T-helper 2 cell treated with Interferon-gamma antibody and Interleukin-4, amounts not matched to agents 100 ng/mL and 5 ng/mL, for 36 hours (primary cell): Measurements from ENCODE around the gene NUCB2. TPM values are rescaled to one million over a fixed set of nuclear protein-coding genes. Genes with fewer than 3 reads are reported as not detected.

Experiments used
- intact Hi-C: fragments of 100-400 bp; cut with micrococcal nuclease; formaldehyde crosslinking; loops from one replicate; pipeline ENCODE4 v1.15.1; 2023
- total RNA-seq: library from RNA; stranded (reverse); gene quantifications from 2 replicates; pipeline ENCODE4 v1.2.3, GENCODE V29; 2022

The NUCB2 gene
- total RNA-seq, 1 donor from 2014 or later, result 210 TPM

DNA sequence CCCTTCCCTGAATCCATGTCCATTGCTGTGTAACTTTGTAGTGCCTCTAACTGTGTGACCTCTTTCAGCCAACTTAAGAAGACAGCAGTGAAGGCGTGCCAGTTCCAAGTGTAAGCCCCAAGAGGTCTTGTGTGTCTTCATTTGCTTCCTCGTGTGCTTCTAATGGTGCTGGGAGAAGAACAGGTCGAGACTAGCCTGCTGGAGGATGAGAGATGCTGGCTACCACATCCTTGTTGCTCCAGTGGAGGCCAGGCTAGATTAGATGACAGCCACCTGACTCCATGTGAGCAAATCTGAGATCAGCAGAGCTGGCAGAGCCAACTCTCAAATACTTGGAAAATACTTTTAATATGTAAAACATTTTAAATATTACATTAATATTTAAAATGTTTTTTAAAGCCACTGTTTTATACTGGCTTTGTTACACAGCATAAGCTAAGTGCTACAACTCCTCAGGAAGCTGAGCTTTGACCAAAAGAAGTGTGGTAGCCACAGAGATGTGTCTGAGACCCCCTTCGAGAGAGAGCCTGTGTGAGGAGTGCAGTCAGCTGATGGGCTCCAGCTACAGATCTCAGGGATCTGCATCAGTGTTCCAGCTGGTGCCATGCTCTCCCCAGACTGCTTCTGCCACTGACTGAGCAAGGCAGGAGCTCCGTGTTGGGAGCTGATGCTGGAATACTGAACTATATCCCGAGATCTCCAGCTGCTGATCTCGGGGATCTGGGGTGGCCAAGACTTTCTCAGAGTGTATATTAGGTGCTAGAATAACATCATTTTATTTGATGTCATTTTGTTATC lies 103.0 kb downstream of the NUCB2 start:
- intact Hi-C loops, result no loop called here

- intact Hi-C loops, result no loop called here
These were observed 104.6 kb downstream of the NUCB2 start for GRCh38 chr11:17381156-17381555.

Other genes starting within 250 kb of the NUCB2 start
- gene RPS13, start 199.1 kb upstream of the NUCB2 start, total RNA-seq, result 1,108 and 1,109 TPM in 2 replicates
- 17.3 and 19.0 TPM in 2 replicates for gene PIK3C2A, start 68.8 kb upstream of the NUCB2 start, total RNA-seq
- gene NCR3LG1, start 75.1 kb downstream of the NUCB2 start, total RNA-seq, result 0.82 and 1.0 TPM in 2 replicates
- gene KCNJ11, start 111.9 kb downstream of the NUCB2 start, total RNA-seq, result 1.5 and 2.0 TPM in 2 replicates
- 0.50 and 1.3 TPM in 2 replicates for gene ABCC8, start 200.1 kb downstream of the NUCB2 start, total RNA-seq